Right atrium auricular region (tissue), 2 donors: ENCODE data around the gene BTBD19. TPM values are rescaled to one million over a fixed set of nuclear protein-coding genes. Genes with fewer than 3 reads are reported as not detected.
A peak's percentile ranks its signal among the peaks of the same experiment; 100 is the strongest.

Source experiments
- DNase-seq: peaks from one replicate; pipeline ENCODE4 v3.0.0-alpha.2; 2019; ENCODE audit warnings: low spot score
- H3K27ac ChIP-seq, 2 donors: fragments of 200-600 bp; sonication (generic); 1 replicate in 1 of 2; 2 replicates in 1 of 2; pipeline ENCODE4 v1.5.1; 2016 to 2019
- H3K27me3 ChIP-seq, 2 donors: fragments of 200-600 bp; sonication (generic); one replicate each; pipeline versions ENCODE4 v1.5.1 to v1.6.0; 2017 to 2019
- H3K36me3 ChIP-seq: fragments of 200-600 bp; sonication (generic); one replicate; pipeline ENCODE4 v1.5.1; 2016
- H3K4me1 ChIP-seq, 2 donors: fragments of 200-600 bp; sonication (generic); one replicate each; pipeline versions ENCODE4 v1.5.1 to v1.6.0; 2017 to 2019
- H3K4me3 ChIP-seq, 2 donors: fragments of 200-600 bp; sonication (generic); 1 replicate in 1 of 2; 2 replicates in 1 of 2; pipeline ENCODE4 v1.5.1; 2017 to 2019; ENCODE audit warnings: mild to moderate bottlenecking in 1 of 2, moderate library complexity in 1 of 2
- H3K9me3 ChIP-seq, 2 donors: fragments of 200-600 bp; sonication (generic); one replicate each; pipeline ENCODE4 v1.5.1; 2019
- CTCF ChIP-seq, 2 donors: fragments of 200-600 bp; sonication (generic); IDR thresholded peaks; one replicate each; pipeline ENCODE4 v1.5.1; 2019; ENCODE audit warnings: antibody characterized with exemption in 2 of 2
- total RNA-seq, 2 donors: library from RNA; depleted of rRNA; stranded (reverse); fragments of >200 nt; gene quantifications; one replicate each; pipeline ENCODE4 v1.1.0, GENCODE V29; 2016

Gene BTBD19
- total RNA-seq, 2 donors from 2014 or later = 1.8 to 5.6 TPM

- H3K4me3 ChIP-seq = no peak overlapping the region
- peaks cover 0 to 47% of the 10 kb centered on the region in 2 donors for H3K4me1 ChIP-seq
- peaks cover 45% of the 10 kb centered on the region for H3K36me3 ChIP-seq
- H3K27me3 ChIP-seq = no peaks in the 10 kb centered on the region
- DNase-seq = no peak
- no peaks in the 10 kb centered on the region for H3K9me3 ChIP-seq
- H3K27ac ChIP-seq = no peak overlapping the region
- no peak for TF ChIP-seq CTCF (IDR thresholded peaks at IDR 0.05)
Measured at GRCh38 chr1:44780583-44781121, 27.7 kb upstream of the BTBD19 start.

GRCh38 chr1:44783697-44784093 is 24.6 kb upstream of the BTBD19 start:
- H3K4me3 ChIP-seq = peak overlapping the region; percentile 38 to 62
- H3K27me3 ChIP-seq = no peaks in the 10 kb centered on the region
- no peak for TF ChIP-seq CTCF (IDR thresholded peaks at IDR 0.05)
- H3K9me3 ChIP-seq = no peaks in the 10 kb centered on the region
- no peak for DNase-seq
- peaks cover 0 to 32% of the 10 kb centered on the region in 2 donors for H3K4me1 ChIP-seq
- no peak overlapping the region for H3K27ac ChIP-seq
- H3K36me3 ChIP-seq = peaks cover 21% of the 10 kb centered on the region

GRCh38 chr1:44784094-44785028 is 24.0 kb upstream of the BTBD19 start:
- peaks cover 0 to 32% of the 10 kb centered on the region in 2 donors for H3K4me1 ChIP-seq
- H3K4me3 ChIP-seq = peak overlapping the region; percentile 38 to 62
- H3K9me3 ChIP-seq = no peaks in the 10 kb centered on the region
- no peaks in the 10 kb centered on the region for H3K27me3 ChIP-seq
- no peak for DNase-seq
- H3K27ac ChIP-seq = peak overlapping the region in 1 of 2 donors; percentile 49
- H3K36me3 ChIP-seq = peaks cover 14% of the 10 kb centered on the region
- no peak for TF ChIP-seq CTCF (IDR thresholded peaks at IDR 0.05)

GRCh38 chr1:44785029-44785380 is 23.3 kb upstream of the BTBD19 start:
- Histone ChIP-seq H3K4me1 (peaks cover 0 to 32% of the 10 kb centered on the region in 2 donors), H3K4me3 (no peak overlapping the region), H3K36me3 (peaks cover 10% of the 10 kb centered on the region), H3K27ac (no peak overlapping the region), H3K9me3 (no peaks in the 10 kb centered on the region), H3K27me3 (no peaks in the 10 kb centered on the region)
- TF ChIP-seq CTCF (IDR thresholded peaks at IDR 0.05) = no peak
- DNase-seq = no peak

GRCh38 chr1:44785501-44786137 is 22.7 kb upstream of the BTBD19 start:
- Histone ChIP-seq H3K36me3 (peaks cover 10% of the 10 kb centered on the region), H3K9me3 (no peaks in the 10 kb centered on the region), H3K4me1 (peaks cover 0 to 32% of the 10 kb centered on the region in 2 donors), H3K27ac (peak overlapping the region in 1 of 2 donors; percentile 69), H3K4me3 (peak overlapping the region in 1 of 2 donors; percentile 59), H3K27me3 (no peaks in the 10 kb centered on the region)
- no peak for TF ChIP-seq CTCF (IDR thresholded peaks at IDR 0.05)
- DNase-seq = no peak
